Lower lobe of right lung (tissue), 2 donors: Measurements from ENCODE around the gene TMEM178B. TPM values are rescaled to one million over a fixed set of nuclear protein-coding genes. Genes with fewer than 3 reads are reported as not detected.

Experiments
- ATAC-seq, 2 donors: fragments of 200-7000 bp; cut with Tn5 transposase; one replicate each; pipeline ENCODE4 v1.9.1; 2020 to 2022; ENCODE audit warnings: mild to moderate bottlenecking in 2 of 2, moderate library complexity in 2 of 2
- DNase-seq: peaks from one replicate; pipeline ENCODE4 v3.0.0-alpha.2; 2020
- H3K27ac ChIP-seq: fragments of 200-600 bp; one replicate; pipeline ENCODE4 v1.8.0; 2022
- H3K27me3 ChIP-seq: fragments of 200-600 bp; one replicate; pipeline ENCODE4 v1.8.0; 2022; ENCODE audit warnings: low read depth
- H3K36me3 ChIP-seq: fragments of 200-600 bp; one replicate; pipeline ENCODE4 v1.8.0; 2022; ENCODE audit warnings: mild to moderate bottlenecking
- H3K4me1 ChIP-seq: fragments of 200-600 bp; one replicate; pipeline ENCODE4 v1.8.0; 2022
- H3K4me3 ChIP-seq: fragments of 200-600 bp; one replicate; pipeline ENCODE4 v1.8.0; 2022; ENCODE audit warnings: mild to moderate bottlenecking
- H3K9me3 ChIP-seq: fragments of 200-600 bp; one replicate; pipeline ENCODE4 v1.8.0; 2022
- intact Hi-C: fragments of 100-400 bp; cut with DNase I; formaldehyde crosslinking; loops from one replicate; pipeline ENCODE4 v1.11.0; 2022
- total RNA-seq: library from RNA; stranded (reverse); fragmentation: NEBNext Ultra II Directional; extraction: Animal tissue kit (Norgen Biotek cat#: 25700); gene quantifications from one replicate; pipeline ENCODE4 v1.2.1, GENCODE V29; 2021
- TF ChIP-seq, protein P1 (sequence below): fragments of 200-600 bp; IDR thresholded peaks from one replicate; pipeline ENCODE4 v1.8.0; 2022; ENCODE audit warnings: antibody characterized with exemption, mild to moderate bottlenecking
- donor health status: DM: no; HTN: yes; CAD: no; lungs with severe emphysema.

The TMEM178B gene
- total RNA-seq, 1 donor from 2014 or later, result 0.18 TPM

- Histone ChIP-seq H3K27me3 (no peaks in the 10 kb centered on the region), H3K9me3 (no peaks in the 10 kb centered on the region), H3K36me3 (no peaks in the 10 kb centered on the region), H3K4me1 (no peaks in the 10 kb centered on the region), H3K27ac (no peak overlapping the region), H3K4me3 (no peak overlapping the region)
- DNase-seq (no peak), ATAC-seq (no peak)
- intact Hi-C loops, result no loop called here
- TF ChIP-seq, protein P1, sequence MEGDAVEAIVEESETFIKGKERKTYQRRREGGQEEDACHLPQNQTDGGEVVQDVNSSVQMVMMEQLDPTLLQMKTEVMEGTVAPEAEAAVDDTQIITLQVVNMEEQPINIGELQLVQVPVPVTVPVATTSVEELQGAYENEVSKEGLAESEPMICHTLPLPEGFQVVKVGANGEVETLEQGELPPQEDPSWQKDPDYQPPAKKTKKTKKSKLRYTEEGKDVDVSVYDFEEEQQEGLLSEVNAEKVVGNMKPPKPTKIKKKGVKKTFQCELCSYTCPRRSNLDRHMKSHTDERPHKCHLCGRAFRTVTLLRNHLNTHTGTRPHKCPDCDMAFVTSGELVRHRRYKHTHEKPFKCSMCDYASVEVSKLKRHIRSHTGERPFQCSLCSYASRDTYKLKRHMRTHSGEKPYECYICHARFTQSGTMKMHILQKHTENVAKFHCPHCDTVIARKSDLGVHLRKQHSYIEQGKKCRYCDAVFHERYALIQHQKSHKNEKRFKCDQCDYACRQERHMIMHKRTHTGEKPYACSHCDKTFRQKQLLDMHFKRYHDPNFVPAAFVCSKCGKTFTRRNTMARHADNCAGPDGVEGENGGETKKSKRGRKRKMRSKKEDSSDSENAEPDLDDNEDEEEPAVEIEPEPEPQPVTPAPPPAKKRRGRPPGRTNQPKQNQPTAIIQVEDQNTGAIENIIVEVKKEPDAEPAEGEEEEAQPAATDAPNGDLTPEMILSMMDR, result no peak
These were observed 168.7 kb downstream of the TMEM178B start for GRCh38 chr7:141242568-141242967.

GRCh38 chr7:141243368-141243767 is 169.5 kb downstream of the TMEM178B start:
- TF ChIP-seq, protein P1, result no peak
- Histone ChIP-seq H3K4me1 (no peaks in the 10 kb centered on the region), H3K36me3 (no peaks in the 10 kb centered on the region), H3K27me3 (no peaks in the 10 kb centered on the region), H3K27ac (no peak overlapping the region), H3K9me3 (no peaks in the 10 kb centered on the region), H3K4me3 (no peak overlapping the region)
- DNase-seq (no peak), ATAC-seq (no peak)
- intact Hi-C loops, result no loop called here

DNA sequence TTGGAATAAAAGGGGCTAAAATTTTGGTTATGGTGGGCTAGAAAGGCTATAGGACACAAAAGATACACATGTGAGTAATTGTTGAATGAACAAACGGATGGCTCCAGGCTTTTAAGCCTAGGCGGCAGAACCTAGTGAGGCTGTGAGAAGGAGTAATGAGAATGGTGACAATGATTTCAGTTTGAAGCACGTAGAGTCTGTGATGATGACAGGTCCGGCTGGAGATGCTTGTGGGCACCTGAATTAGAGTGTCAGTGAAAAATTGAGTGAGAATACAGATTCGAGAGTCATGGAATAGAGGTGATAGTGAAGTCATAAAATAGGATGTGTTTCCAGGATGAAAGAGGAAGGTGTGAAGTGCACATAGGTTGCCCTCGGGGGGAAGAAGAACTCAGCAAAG is 170.6 kb downstream of the TMEM178B start:
- TF ChIP-seq, protein P1, result no peak
- H3K36me3 ChIP-seq, result no peaks in the 10 kb centered on the region
- intact Hi-C loops, result no loop called here
- no peaks in the 10 kb centered on the region for H3K4me1 ChIP-seq
- H3K9me3 ChIP-seq, result no peaks in the 10 kb centered on the region
- DNase-seq, result no peak
- H3K27ac ChIP-seq, result no peak overlapping the region
- ATAC-seq, result no peak
- H3K27me3 ChIP-seq, result no peaks in the 10 kb centered on the region
- no peak overlapping the region for H3K4me3 ChIP-seq

- Histone ChIP-seq H3K27me3 (no peaks in the 10 kb centered on the region), H3K9me3 (no peaks in the 10 kb centered on the region), H3K27ac (no peak overlapping the region), H3K4me1 (no peaks in the 10 kb centered on the region), H3K4me3 (no peak overlapping the region), H3K36me3 (no peaks in the 10 kb centered on the region)
- ATAC-seq, result no peak
- intact Hi-C loops, result no loop called here
- TF ChIP-seq, protein P1, result no peak
- DNase-seq, result no peak
These were observed 172.6 kb downstream of the TMEM178B start for GRCh38 chr7:141246426-141246825.

DNA sequence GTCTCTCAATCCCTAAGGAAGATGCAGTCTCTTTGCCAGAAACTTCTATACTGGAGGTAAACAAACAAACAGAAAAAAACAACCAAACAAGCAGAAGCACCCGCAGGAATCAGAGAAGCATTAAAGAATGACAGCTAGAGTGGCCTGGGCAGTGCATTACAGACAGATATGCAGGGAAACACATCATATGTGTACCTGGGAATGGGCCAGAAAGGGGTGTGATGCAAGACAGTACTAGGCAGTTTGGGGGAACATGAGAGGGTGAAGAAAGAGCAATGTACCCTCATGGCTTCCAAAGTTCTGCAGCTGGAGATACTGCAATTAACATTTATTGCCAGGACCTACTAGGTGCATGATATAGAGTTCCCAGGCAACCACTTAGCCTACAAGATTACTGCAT is 177.3 kb downstream of the TMEM178B start:
- intact Hi-C loops, result no loop called here
- H3K9me3 ChIP-seq, result no peaks in the 10 kb centered on the region
- no peak overlapping the region for H3K4me3 ChIP-seq
- no peaks in the 10 kb centered on the region for H3K36me3 ChIP-seq
- no peak overlapping the region for H3K27ac ChIP-seq
- ATAC-seq (no peak), DNase-seq (no peak)
- H3K4me1 ChIP-seq, result no peaks in the 10 kb centered on the region
- no peaks in the 10 kb centered on the region for H3K27me3 ChIP-seq
- TF ChIP-seq, protein P1, result no peak

GRCh38 chr7:141251957-141252356 is 178.1 kb downstream of the TMEM178B start:
- TF ChIP-seq, protein P1, result no peak
- DNase-seq (no peak), ATAC-seq (no peak)
- no peaks in the 10 kb centered on the region for H3K36me3 ChIP-seq
- no peaks in the 10 kb centered on the region for H3K27me3 ChIP-seq
- no peak overlapping the region for H3K4me3 ChIP-seq
- H3K27ac ChIP-seq, result no peak overlapping the region
- no peaks in the 10 kb centered on the region for H3K4me1 ChIP-seq
- H3K9me3 ChIP-seq, result no peaks in the 10 kb centered on the region
- intact Hi-C loops, result no loop called here
